Skin epidermis (tissue), 12 donors: ENCODE data around the gene GNPDA1.

Experiments used
- H3K27ac ChIP-seq, 21 experiments: fragments of 200-600 bp; sonication (generic) in 11 of 21; one replicate each; pipeline ENCODE4 v1.5.0; 2020; ENCODE audit warnings: mild to moderate bottlenecking in 3 of 21, inconsistent platforms in 2 of 21, moderate library complexity in 2 of 21
- H3K4me3 ChIP-seq, 7 experiments: fragments of 200-600 bp; sonication (generic) in 2 of 7; one replicate each; pipeline ENCODE4 v1.5.0; 2020; ENCODE audit warnings: inconsistent platforms in 2 of 7, mild to moderate bottlenecking in 2 of 7, moderate library complexity in 1 of 7

The GNPDA1 gene

DNA sequence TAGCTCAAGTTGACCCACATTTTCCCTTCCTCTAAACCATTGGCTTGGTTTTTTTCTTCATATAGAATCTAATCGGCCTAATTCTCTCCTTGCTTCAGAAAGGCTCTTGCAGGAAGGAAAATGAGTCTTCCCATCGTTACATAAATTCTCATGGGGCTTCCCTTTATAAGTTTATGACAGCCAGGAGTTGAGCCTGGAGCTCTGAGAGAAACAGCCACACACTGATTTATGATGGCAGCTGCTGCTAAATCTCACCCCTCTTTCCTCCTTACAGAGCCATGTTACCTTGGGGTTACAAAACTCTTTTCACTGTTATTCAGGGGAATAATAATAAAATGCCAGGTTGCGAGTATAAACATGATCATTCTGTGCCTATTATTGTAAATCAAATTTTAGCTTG lies 49.1 kb downstream of the GNPDA1 start:
- no peak overlapping the region for H3K27ac ChIP-seq
- H3K4me3 ChIP-seq: no peak overlapping the region

DNA sequence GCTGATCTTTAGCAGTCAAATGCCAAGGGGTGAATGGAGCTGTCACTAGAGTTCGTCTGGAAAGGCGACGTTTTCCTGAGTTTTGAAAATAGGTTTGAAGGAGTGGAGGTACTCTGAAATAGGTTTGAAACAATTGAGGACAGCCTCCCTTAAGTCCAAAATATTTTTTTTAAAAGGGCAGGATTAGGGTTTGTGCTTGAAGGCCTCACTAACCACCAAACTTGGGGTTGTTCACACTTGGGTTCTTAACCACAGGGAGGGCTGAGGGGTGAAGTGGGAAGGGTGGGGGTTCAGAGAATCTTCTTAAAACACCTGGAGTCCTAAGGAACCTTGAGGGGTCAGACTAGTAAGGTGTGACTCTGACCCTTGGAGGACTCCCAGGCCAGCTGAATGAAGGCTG lies 51.4 kb downstream of the GNPDA1 start:
- H3K27ac ChIP-seq: peak overlapping the region in 5 of 21 experiments; percentile 28 to 64 (median 53)

DNA sequence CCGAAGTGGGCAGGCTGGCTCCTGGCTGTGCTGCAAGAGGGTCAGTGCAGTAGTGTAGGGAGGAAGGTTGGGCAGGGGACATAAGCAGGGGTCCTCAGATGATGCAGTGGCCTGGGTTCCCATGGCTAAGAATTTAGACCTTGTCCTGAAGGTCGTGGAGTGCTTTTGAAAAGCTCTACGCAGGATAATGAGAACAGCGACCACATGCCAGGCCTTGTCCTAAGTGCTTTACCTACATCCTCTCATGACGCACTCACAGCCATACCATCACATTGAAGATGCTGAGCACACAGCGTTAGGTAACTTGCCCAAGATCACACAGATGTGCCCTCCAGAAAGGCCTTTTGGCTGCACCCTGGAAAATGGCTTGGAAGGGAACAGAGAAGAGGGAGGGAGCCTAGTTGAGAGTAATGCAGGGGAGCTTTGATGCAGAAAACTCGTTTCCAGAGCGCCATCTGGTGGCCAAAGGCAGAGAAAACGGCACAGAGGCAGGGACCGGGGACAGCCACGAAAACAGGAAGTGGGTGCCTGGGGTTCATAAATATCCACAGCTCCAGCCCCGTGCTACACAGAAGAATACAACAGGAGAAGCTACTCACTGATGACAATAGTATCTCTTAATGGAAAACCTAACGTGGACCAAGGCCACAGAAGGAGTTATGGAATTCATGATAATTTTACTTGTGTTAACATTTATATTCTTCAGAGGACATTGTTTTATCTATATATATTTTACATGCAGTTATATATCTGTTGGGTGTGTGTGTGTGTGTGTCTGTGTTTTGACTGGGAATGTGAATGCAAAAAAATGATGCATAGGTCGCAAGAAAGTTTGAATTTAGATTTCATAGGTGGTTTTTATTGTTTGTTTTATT lies 52.1 kb downstream of the GNPDA1 start:
- peak overlapping the region in 7 of 21 experiments; percentile 17 to 64 (median 39) for H3K27ac ChIP-seq
- no peak overlapping the region for H3K4me3 ChIP-seq

More for the DNA sequence above, 51.4 kb downstream of the GNPDA1 start:
- H3K4me3 ChIP-seq: no peak overlapping the region

- Histone ChIP-seq H3K27ac (peak overlapping the region in 2 of 21 experiments; percentile 12 to 64), H3K4me3 (no peak overlapping the region)
Measured at GRCh38 chr5:141960018-141960417, 52.8 kb downstream of the GNPDA1 start.

GRCh38 chr5:141958546-141959172 lies 54.2 kb downstream of the GNPDA1 start:
- no peak overlapping the region for H3K4me3 ChIP-seq
- H3K27ac ChIP-seq: peak overlapping the region in 8 of 21 experiments; percentile 15 to 58 (median 32)

DNA sequence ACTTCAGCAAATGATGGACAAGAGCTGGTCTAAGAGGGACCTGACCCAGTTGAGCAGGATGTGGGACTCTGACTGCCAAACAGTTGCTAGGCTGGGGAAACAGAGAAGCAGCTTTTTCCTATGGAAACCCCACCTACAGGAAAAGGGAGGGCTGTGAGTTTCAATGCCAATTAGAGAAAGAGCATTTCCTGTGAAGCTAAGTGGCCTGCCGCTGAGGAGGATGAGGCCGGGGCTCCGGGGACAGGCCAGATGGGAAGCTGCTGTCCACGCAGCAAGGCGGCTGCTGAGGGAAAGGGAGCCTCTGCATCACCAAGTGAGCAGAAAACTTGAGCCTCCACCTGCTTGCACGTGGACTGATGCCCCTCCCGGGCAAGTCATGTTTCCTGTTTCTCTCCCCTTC lies 54.7 kb downstream of the GNPDA1 start, which contains the start of gene PCDH12:
TSS of gene PCDH12 (minus strand) at position 90 of the 400 bp plus-strand sequence. CDS start 351 bp downstream, outside the sequence.
- Histone ChIP-seq H3K27ac (peak within 1 kb of the TSS in 11 of 21 experiments; percentile 4 to 58 (median 30)), H3K4me3 (peak within 1 kb of the TSS in 1 of 7 experiments; percentile 2)

GRCh38 chr5:141957367-141957996 lies 55.3 kb downstream of the GNPDA1 start:
- peak overlapping the region in 1 of 7 experiments; percentile 2 for H3K4me3 ChIP-seq
- H3K27ac ChIP-seq: peak overlapping the region in 9 of 21 experiments; percentile 4 to 58 (median 16)

- Histone ChIP-seq H3K27ac (peak overlapping the region in 2 of 21 experiments; percentile 16 to 49), H3K4me3 (no peak overlapping the region)
Measured at GRCh38 chr5:141954194-141954593, 58.6 kb downstream of the GNPDA1 start.

- Histone ChIP-seq H3K4me3 (no peak overlapping the region), H3K27ac (peak overlapping the region in 1 of 21 experiments; percentile 19)
Measured at GRCh38 chr5:141952020-141952419, 60.8 kb downstream of the GNPDA1 start.

DNA sequence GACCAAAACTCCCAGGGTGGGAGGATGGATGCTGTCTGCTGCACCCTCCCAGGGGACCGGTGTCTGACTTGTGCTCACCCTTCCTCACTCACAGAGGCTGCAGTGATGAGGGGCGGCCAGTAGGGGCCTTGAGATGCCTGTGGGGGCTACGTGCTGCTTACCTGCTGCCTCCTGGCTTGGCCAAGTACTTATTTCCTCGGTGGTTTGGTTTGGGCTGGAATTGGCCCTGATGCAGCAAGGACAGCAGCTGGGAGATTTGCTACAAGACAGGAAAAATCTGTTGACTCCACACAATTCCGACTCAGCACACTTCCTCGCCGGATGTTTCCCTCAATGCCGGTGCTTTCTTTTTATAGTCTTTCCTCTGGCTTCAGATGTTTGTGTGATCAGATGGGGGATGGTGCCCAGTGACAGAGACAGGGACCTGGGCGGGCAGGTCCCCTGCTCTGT lies 61.5 kb downstream of the GNPDA1 start:
- H3K4me3 ChIP-seq: no peak overlapping the region
- H3K27ac ChIP-seq: peak overlapping the region in 1 of 21 experiments; percentile 19
